AG09309 (cell line): Measurements from ENCODE around the gene TLR2.
A peak's percentile ranks its signal among the peaks of the same experiment; 100 is the strongest.
"Not testable (repeated sequence)": the region's sequence is repeated elsewhere in the genome, so short reads cannot be mapped to it uniquely, and the experiment has no call there.

Source experiments
- DNase-seq: peaks from one replicate; pipeline ENCODE4 v3.0.0-alpha.2; 2010; ENCODE audit warnings: low read depth
- H3K4me3 ChIP-seq: 2 replicates; pipeline ENCODE4 v1.5.1; 2011; ENCODE audit warnings: mild to moderate bottlenecking, low read depth, low read length, moderate library complexity; ENCODE audit not compliant: control insufficient read depth
- CTCF ChIP-seq: IDR thresholded peaks from 2 replicates; pipeline ENCODE4 v1.5.1; 2011; ENCODE audit warnings: mild to moderate bottlenecking, low read depth, low read length, inconsistent platforms; ENCODE audit not compliant: insufficient read depth, control insufficient read depth; ENCODE audit errors: missing control alignments

TLR2 gene

DNA sequence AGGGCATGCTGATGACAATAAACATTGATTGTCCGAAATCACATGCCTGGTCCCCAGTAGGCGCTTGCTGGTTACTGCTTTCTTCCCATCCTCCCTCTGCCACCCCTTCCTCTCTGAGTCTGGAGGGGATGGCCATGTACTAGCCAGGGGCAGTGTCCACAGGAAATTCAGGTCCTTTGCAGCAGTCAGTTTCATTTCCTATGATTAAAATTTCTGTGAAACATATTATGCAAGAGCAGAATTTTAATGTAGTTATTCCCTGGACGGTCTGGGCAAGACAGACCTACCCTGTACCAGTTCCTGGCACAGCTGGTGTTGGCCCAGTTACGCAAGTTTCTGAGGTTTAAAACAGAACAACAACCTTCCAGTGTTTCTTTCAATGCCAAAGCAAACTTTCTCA is 28.2 kb upstream of the TLR2 start:
- TF ChIP-seq CTCF = no peak
- no peak overlapping the region for H3K4me3 ChIP-seq
- DNase-seq = no peak

DNA sequence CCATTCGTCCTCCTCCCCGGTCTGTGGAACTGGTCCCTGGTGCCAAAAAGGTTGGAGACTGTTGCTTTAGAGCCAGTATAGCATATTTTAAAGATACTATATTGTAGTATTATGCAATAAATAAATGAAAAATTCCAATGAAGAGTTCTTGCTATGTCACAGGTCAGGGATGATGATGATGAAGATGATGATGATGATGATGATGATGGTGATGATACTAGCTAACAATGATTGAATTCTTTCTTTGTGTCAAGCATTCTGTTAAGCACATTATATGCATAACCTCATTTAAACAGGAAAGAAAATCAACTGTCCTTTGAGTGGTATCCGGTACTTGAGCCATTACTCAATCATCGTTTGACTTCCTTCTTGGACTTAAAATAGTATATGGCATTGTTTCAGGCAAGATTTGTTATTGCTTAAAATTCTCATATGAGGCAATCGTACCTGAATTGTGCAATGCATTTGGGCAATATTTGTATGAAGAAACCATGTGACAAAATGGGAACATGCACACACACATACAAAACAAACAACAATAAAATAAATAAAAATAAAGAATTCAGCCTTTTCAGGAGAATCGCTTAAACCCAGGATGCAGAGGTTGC is 22.8 kb upstream of the TLR2 start:
- H3K4me3 ChIP-seq = no peak overlapping the region
- DNase-seq = peak; percentile 28
- TF ChIP-seq CTCF = no peak

DNA sequence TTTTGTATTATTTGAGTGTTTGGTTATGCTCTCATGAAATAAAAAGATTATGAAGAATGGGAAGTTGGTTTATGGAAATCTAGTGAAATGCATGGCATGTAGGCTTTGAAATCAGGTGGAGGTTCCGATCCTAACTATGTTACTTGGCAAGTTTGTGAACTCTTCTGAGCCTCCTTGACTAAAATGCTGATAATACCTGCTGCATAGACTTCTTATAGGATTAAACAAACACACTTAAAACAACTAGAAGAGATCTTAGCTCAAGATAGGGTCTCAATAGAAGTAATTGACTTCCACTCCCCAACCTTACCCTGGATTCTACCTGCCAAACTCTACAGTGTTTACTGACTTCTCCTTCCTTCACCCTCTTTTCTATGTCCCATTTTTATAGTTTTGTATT is 22.2 kb upstream of the TLR2 start:
- TF ChIP-seq CTCF = no peak
- no peak overlapping the region for H3K4me3 ChIP-seq
- no peak for DNase-seq

DNA sequence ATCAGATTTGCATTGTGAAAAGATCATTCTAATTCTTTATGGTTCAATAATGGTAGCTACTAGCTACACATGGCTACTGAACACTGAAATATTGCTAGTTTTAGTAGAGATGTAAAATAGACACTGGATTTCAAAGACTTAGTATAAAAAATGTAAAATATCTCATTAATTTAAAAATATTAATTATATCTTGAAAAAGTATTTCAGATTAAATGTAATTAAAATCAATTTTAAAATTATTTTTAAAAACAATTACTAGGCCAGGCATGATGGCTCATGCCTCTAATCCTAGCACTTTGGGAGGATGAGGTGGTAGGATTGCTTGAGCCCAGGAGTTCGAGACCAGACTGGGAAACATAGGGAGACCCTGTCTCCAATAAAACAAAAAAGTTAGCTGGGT is 20.4 kb upstream of the TLR2 start:
- no peak for TF ChIP-seq CTCF
- no peak for DNase-seq
- H3K4me3 ChIP-seq = no peak overlapping the region

- DNase-seq, H3K4me3 ChIP-seq: not testable (repeated sequence)
These were observed 17.6 kb upstream of the TLR2 start for GRCh38 chr4:153666505-153666904.

DNA sequence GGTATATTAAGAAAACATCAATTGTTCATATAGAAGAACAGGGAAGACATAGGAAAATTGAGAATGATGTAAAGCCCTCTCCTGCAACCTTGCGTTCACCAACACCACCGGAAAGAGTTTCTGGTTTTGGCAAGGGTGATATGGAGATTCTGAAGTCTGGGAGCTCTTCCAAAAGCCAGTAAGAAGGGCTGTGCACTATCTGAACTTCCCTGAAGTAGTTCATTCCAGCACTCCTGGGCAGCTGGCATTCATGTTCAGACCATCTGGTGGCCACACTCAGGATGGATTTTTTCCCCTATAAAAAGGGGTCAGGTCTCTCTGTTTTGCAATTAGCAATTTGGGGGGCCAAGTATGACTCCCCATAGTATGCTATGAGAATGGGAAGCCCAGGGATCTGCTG is 15.4 kb upstream of the TLR2 start:
- no peak overlapping the region for H3K4me3 ChIP-seq
- DNase-seq = no peak

DNA sequence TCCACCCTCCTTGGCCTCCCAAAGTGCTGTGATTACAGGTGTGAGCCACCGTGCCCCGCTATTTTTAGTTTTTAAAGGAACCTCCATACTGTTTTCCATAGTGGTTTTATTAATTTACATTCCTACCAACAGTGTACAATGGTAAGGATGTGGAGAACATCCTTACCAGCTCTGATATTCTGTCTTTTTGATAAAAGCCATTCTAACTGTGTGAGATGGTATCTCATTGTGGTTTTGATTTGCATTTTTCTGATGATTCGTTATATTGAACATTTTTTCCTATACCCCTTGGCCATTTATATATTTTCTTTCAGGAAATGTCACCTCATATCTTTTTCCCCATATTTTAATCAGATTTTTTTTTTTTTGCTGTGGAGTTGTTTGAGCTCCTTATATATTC is 14.2 kb upstream of the TLR2 start:
- DNase-seq = no peak
- no peak for TF ChIP-seq CTCF
- H3K4me3 ChIP-seq = no peak overlapping the region

More for the DNA sequence above, 15.4 kb upstream of the TLR2 start:
- no peak for TF ChIP-seq CTCF
